Transverse colon (tissue), 4 donors: ENCODE results near the gene KLHL29.

Experiments used
- CTCF ChIP-seq, 5 experiments: fragments of 200-600 bp in 3 of 5; fragments of 450-650 bp in 2 of 5; sonication (generic) in 3 of 5; IDR thresholded peaks; 1 replicate in 2 of 5; 2 replicates in 3 of 5; pipeline ENCODE4 v1.5.1; 2016 to 2017; ENCODE audit warnings: antibody characterized with exemption in 5 of 5, inconsistent platforms in 3 of 5, mild to moderate bottlenecking in 2 of 5, moderate library complexity in 1 of 5
- EP300 ChIP-seq: sonication (generic); formaldehyde crosslinking; IDR thresholded peaks from one replicate; pipeline ENCODE4 v1.6.1; 2017; ENCODE audit warnings: antibody characterized with exemption, low read depth
- POLR2A ChIP-seq: fragments of 450-650 bp; IDR thresholded peaks from one replicate; pipeline ENCODE4 v1.6.1; 2016; ENCODE audit warnings: antibody characterized with exemption, mild to moderate bottlenecking, moderate library complexity
- POLR2AphosphoS5 ChIP-seq, 3 donors: sonication (generic); formaldehyde crosslinking; IDR thresholded peaks; one replicate each; pipeline ENCODE4 v1.6.1; 2016; ENCODE audit warnings: antibody characterized with exemption in 3 of 3

GRCh38 chr2:23537991-23538390, 153.0 kb downstream of the KLHL29 start:
- no peak for TF ChIP-seq CTCF (IDR thresholded peaks at IDR 0.05)
- no peak for TF ChIP-seq EP300
- no peak for TF ChIP-seq POLR2AphosphoS5 (IDR thresholded peaks at IDR 0.05)
- TF ChIP-seq POLR2A: no peak
